K562 (cell line): ENCODE results near the gene MED15. TPM values are rescaled to one million over a fixed set of nuclear protein-coding genes. Genes with fewer than 3 reads are reported as not detected.

ENCODE experiments used
- ATAC-seq: fragments of 200-7000 bp; cut with Tn5 transposase; 3 replicates; pipeline ENCODE4 v1.9.1; 2020; ENCODE audit warnings: moderate library complexity
- BruUV-seq: library from RNA; stranded (reverse); fragments of 400-500 nt; replicated peaks from 2 replicates; lab custom pipeline; 2021; lab: Mats Ljungman, UMichigan
- CTCF ChIA-PET: fragments of 300-600 bp; formaldehyde crosslinking; extraction: SDS; loops from one replicate; lab custom pipeline; 2021; ENCODE audit warnings: low intra/inter-chr PET ratio; lab: Yijun Ruan, JAX
- POLR2A ChIA-PET: fragments of 300-600, 350-650 bp; sonication (Branson Sonifier 250); formaldehyde crosslinking; extraction: SDS; loops from one replicate; lab custom pipeline; 2021; ENCODE audit warnings: antibody characterized with exemption, inconsistent platforms; lab: Yijun Ruan, JAX
- DNase-seq, 4 experiments: peaks; one replicate each; pipeline versions ENCODE4 v3.0.0 to v3.0.0-alpha.2; 2011 to 2018; ENCODE audit warnings: low spot score in 3 of 4, mixed read lengths in 3 of 4; ENCODE audit errors: extremely low read depth in 1 of 4
- FAIRE-seq: peaks from 2 replicates; lab custom pipeline; 2011; peaks lifted over from hg19 to GRCh38; lab: Jason Lieb, UNC
- H2AFZ ChIP-seq: 2 replicates; pipeline ENCODE4 v1.6.0; 2011; ENCODE audit warnings: low read depth, low read length, control low read depth, inconsistent platforms
- H3K27ac ChIP-seq: fragments of 200-600 bp; 3 replicates; pipeline ENCODE4 v1.8.0; 2011; ENCODE audit warnings: low read depth, mild to moderate bottlenecking, control low read depth, inconsistent platforms, low read length, moderate library complexity, mixed read lengths; ENCODE audit errors: extremely low read depth
- H3K27me3 ChIP-seq, 2 experiments: fragments of 300-600 bp in 1 of 2; 2 replicates in 1 of 2; 3 replicates in 1 of 2; pipeline versions ENCODE4 v1.6.0 to v1.8.0; 2011; ENCODE audit warnings: inconsistent platforms in 2 of 2, low read length in 2 of 2, mild to moderate bottlenecking in 1 of 2, mixed read lengths in 1 of 2, moderate library complexity in 1 of 2; ENCODE audit not compliant: control insufficient read depth in 2 of 2, insufficient read depth in 2 of 2
- H3K36me3 ChIP-seq: fragments of 300-600 bp; 3 replicates; pipeline ENCODE4 v1.8.0; 2011; ENCODE audit warnings: mild to moderate bottlenecking, low read length, inconsistent platforms; ENCODE audit not compliant: control insufficient read depth, insufficient read depth
- H3K4me1 ChIP-seq, 2 experiments: fragments of 200-600 bp in 1 of 2; replicated peaks in 1 of 2; 2 replicates in 1 of 2; 3 replicates in 1 of 2; pipeline versions ENCODE4 v1.5.1 to v1.8.0; 2011; ENCODE audit warnings: inconsistent platforms in 2 of 2, low read length in 2 of 2, mild to moderate bottlenecking in 1 of 2, mixed read lengths in 1 of 2, moderate library complexity in 1 of 2; ENCODE audit not compliant: control insufficient read depth in 2 of 2, insufficient read depth in 2 of 2
- H3K4me2 ChIP-seq: 2 replicates; pipeline ENCODE4 v1.6.1; 2011; ENCODE audit warnings: low read length, control low read depth, inconsistent platforms, mixed read lengths; ENCODE audit not compliant: insufficient read depth
- H3K4me3 ChIP-seq: fragments of 200-600 bp; sonication (generic), shearing (Covaris generic); 2 replicates; pipeline ENCODE4 v1.5.1; 2016; ENCODE audit warnings: control low read depth, inconsistent platforms
- H3K79me2 ChIP-seq: fragments of 200-600 bp; 3 replicates; pipeline ENCODE4 v1.8.0; 2011; ENCODE audit warnings: low read length, inconsistent platforms; ENCODE audit not compliant: control insufficient read depth, insufficient read depth
- H3K9ac ChIP-seq, 2 experiments: 2 replicates each; pipeline versions ENCODE4 v1.6.0 to v1.6.1; 2011; ENCODE audit warnings: low read depth in 2 of 2, low read length in 2 of 2, control low read depth in 1 of 2, inconsistent platforms in 1 of 2, mild to moderate bottlenecking in 1 of 2, mixed read lengths in 1 of 2; ENCODE audit not compliant: insufficient read depth in 1 of 2
- H3K9me1 ChIP-seq: one replicate; pipeline ENCODE4 v1.6.0; 2011; ENCODE audit warnings: inconsistent platforms, mild to moderate bottlenecking, low read length, moderate library complexity; ENCODE audit not compliant: control insufficient read depth, insufficient read depth
- H3K9me3 ChIP-seq: replicated peaks from 2 replicates; pipeline ENCODE4 v1.5.1; 2011; ENCODE audit warnings: low read depth, low read length, inconsistent platforms; ENCODE audit not compliant: control insufficient read depth, insufficient read depth
- H4K20me1 ChIP-seq: replicated peaks from 2 replicates; pipeline ENCODE4 v1.6.1; 2011; ENCODE audit warnings: low read length, inconsistent platforms, mixed read lengths; ENCODE audit not compliant: control insufficient read depth, insufficient read depth
- MCM7 ChIP-seq, 2 experiments: fragments of 450-650 bp; IDR thresholded peaks; 2 replicates each; pipeline ENCODE4 v1.6.1; 2016 to 2018
- MED1 ChIP-seq: sonication (generic); formaldehyde crosslinking; IDR thresholded peaks from 2 replicates; pipeline ENCODE4 v1.8.1; 2023; ENCODE audit warnings: missing genetic modification reagents, borderline replicate concordance
- PML ChIP-seq: IDR thresholded peaks from 2 replicates; pipeline ENCODE4 v1.6.1; 2012; ENCODE audit warnings: low read length, inconsistent platforms
- PTRF ChIP-seq: fragments of 450-650 bp; IDR thresholded peaks from 2 replicates; pipeline ENCODE4 v1.6.1; 2016; ENCODE audit warnings: mild to moderate bottlenecking, missing genetic modification characterization, missing compliant biosample characterization
- REST ChIP-seq, 2 experiments: fragments of 450-650 bp; formaldehyde crosslinking in 1 of 2; IDR thresholded peaks; 2 replicates each; pipeline versions ENCODE4 v1.4.0 to v1.6.1; 2014 to 2020; ENCODE audit warnings: mild to moderate bottlenecking in 2 of 2, borderline replicate concordance in 1 of 2, low read depth in 1 of 2
- ZC3H11A ChIP-seq: IDR thresholded peaks from 2 replicates; pipeline ENCODE4 v1.6.1; 2012; ENCODE audit warnings: low read depth, low read length, improper control_type of control experiment
- ZFX ChIP-seq: sonication (generic); formaldehyde crosslinking; IDR thresholded peaks from 2 replicates; pipeline ENCODE4 v1.8.0; 2022; ENCODE audit warnings: mild to moderate bottlenecking, missing genetic modification reagents, moderate library complexity
- ZNF311 ChIP-seq: fragments of 250-450 bp; sonication (Bioruptor Pico); IDR thresholded peaks from 2 replicates; pipeline ENCODE4 v1.4.0; 2020; ENCODE audit warnings: mild to moderate bottlenecking, moderate library complexity
- WGBS: fragments of 100-300 bp; shearing (Covaris generic); methylation state at CpG from one replicate; pipeline ENCODE4 v1.1.6; 2016; ENCODE audit warnings: low coverage, mixed read lengths; ENCODE audit not compliant: insufficient coverage; ENCODE audit errors: missing lambda C conversion rate; 5-methylcytosine and 5-hydroxymethylcytosine counted together
- in situ Hi-C: fragments of 300-500 bp; cut with MboI; formaldehyde crosslinking; loops from 4 replicates; pipeline ENCODE4 v1.15.0; 2018; ENCODE audit warnings: inconsistent platforms, mixed read lengths
- intact Hi-C: fragments of 100-400 bp; cut with micrococcal nuclease; formaldehyde crosslinking; loops from 2 replicates; pipeline ENCODE4 v1.14.2; 2022
- polyA plus RNA-seq, 8 experiments: library from polyadenylated mRNA; depleted of rRNA in 4 of 8; stranded (reverse) in 5 of 8; unstranded in 3 of 8; fragments of >200 nt; fragmentation: Nextera tagmentation in 2 of 8; fragmentation: Illumina TruSeq in 1 of 8; extraction: Ambion mirVana in 2 of 8; extraction: Trizol in 1 of 8; gene quantifications; 2 replicates each; pipeline versions ENCODE4 v1.2.1 to v1.2.3, GENCODE V29; 2011 to 2014; ENCODE audit warnings: inconsistent platforms in 1 of 8, missing spikeins in 1 of 8
- total RNA-seq, 7 experiments: library from RNA; depleted of rRNA in 6 of 7; stranded (reverse); fragments of >200 nt in 6 of 7; fragmentation: Illumina TruSeq in 2 of 7; extraction: Trizol in 2 of 7; gene quantifications; 2 replicates each; pipeline versions ENCODE4 v1.2.1 to v1.2.3, GENCODE V29; 2011 to 2021; ENCODE audit warnings: low replicate concordance in 1 of 7
- TF ChIP-seq, protein P1 (sequence below), 2 experiments: fragments of 250-450 bp in 1 of 2; fragments of 450-650 bp in 1 of 2; sonication (Bioruptor Pico) in 1 of 2; IDR thresholded peaks; 2 replicates each; pipeline versions ENCODE4 v1.6.1 to v1.8.0; 2016 to 2021; ENCODE audit warnings: mild to moderate bottlenecking in 2 of 2, moderate library complexity in 2 of 2, missing compliant biosample characterization in 1 of 2, missing genetic modification characterization in 1 of 2

The MED15 gene
- total and polyA plus RNA-seq, 9 of the 15 experiments (the other 6 are each of a cell fraction or from before 2014, with no cell fraction given) = 4.0 to 271 (median 60.1) TPM

DNA sequence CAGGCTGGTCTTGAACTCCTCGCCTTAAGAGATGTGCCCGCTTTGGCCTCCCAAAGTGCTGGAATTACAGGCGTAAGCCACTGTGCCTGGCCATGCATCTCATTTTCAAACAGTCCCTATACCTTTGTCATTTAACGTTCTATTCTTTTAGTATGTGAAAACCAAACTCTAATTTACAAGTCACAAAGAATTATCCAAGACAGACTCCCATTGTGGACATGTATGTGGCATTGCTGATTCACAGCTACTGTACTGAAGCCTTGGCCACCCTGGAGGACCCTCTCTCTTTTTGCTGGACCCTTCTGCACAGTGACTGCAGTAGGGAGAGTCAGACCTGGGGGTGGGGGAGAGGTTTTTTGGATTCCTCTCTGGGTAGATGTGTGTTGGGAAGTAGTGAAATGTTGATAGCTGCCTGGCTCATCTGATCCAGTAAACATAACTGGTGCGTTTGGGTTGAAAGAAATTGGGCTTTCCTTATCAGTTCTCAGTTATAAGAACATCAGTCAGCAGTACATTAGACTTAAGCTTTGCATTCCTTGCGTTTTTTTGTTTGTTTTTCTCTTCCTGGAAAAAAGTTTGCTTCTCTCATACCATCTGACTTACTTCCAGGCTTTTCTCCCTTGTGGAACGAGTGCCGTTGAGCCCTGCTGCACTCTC, 65.9 kb downstream of the MED15 start:
- in situ Hi-C loops (loop anchor here (5.0 kb wide), 1 partner anchor 156 kb away; no protein-coding TSS in a partner anchor), intact Hi-C loops (no loop called here)
- ATAC-seq (no peak), DNase-seq (no peak), FAIRE-seq (no peak)
- CTCF ChIA-PET = interaction anchor here (1.5 to 2.9 kb wide), 2 partner anchors 10 to 155 kb away, joined by 10 to 35 read pairs; no protein-coding TSS in a partner anchor
- WGBS = 84% methylated on average over 8 of the region's 8 CpGs
- peak overlapping the region in 1 of 2 experiments; percentile 33; a peak in 1 of 4 replicates for H3K9ac ChIP-seq
- H3K27ac ChIP-seq = no peak overlapping the region
- H3K4me3 ChIP-seq = no peak overlapping the region
- peaks cover 45% of the 10 kb centered on the region for H4K20me1 ChIP-seq
- H3K36me3 ChIP-seq = peaks cover 91% of the 10 kb centered on the region
- POLR2A ChIA-PET = interaction anchor here (0.5 to 68.9 kb wide), 11 partner anchors 9 to 134 kb away, joined by 3 to 1693 read pairs (median 4); partner anchors contain the start of gene MED15
- H3K4me1 ChIP-seq = peaks cover 10 to 18% of the 10 kb centered on the region in 2 experiments
- H3K27me3 ChIP-seq = no peaks in the 10 kb centered on the region
- H3K9me3 ChIP-seq = no peaks in the 10 kb centered on the region
- no peaks in the 10 kb centered on the region for H3K79me2 ChIP-seq
- peaks cover 12% of the 10 kb centered on the region for H3K9me1 ChIP-seq
- no peak overlapping the region for H2AFZ ChIP-seq
- H3K4me2 ChIP-seq = no peak overlapping the region
- BruUV-seq = no TSS peak
- TF ChIP-seq PTRF = no peak
- peak; percentile 95; the same call in 1 of the 2 replicates for TF ChIP-seq MED1 (CRISPR knock-in tag)
- TF ChIP-seq, protein P1, sequence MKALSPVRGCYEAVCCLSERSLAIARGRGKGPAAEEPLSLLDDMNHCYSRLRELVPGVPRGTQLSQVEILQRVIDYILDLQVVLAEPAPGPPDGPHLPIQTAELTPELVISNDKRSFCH (CRISPR knock-in tag; IDR thresholded peaks at IDR 0.05) = 0 out of 2 replicates have a peak, but pooled peaks have one; percentile 33
- TF ChIP-seq, protein P1 (tag; IDR thresholded peaks at IDR 0.05) = no peak
- TF ChIP-seq ZFX (CRISPR knock-in tag) = peak; percentile 37; the same call in 1 of the 2 replicates
- no peak for TF ChIP-seq REST (IDR thresholded peaks at IDR 0.05; ENCODE audit: borderline replicate concordance)
- TF ChIP-seq REST (CRISPR knock-in tag; IDR thresholded peaks at IDR 0.05; ENCODE audit: low read depth) = no peak
- 0 out of 2 replicates have a peak, but pooled peaks have one; percentile 19 for TF ChIP-seq PML
- no peak for TF ChIP-seq ZC3H11A
- no peak for TF ChIP-seq ZNF311 (CRISPR knock-in tag)
- TF ChIP-seq MCM7 (IDR thresholded peaks at IDR 0.05) = no peak
